Activated B cell treated with CpG ODN at 0.5 μM for 24 hours (primary cell): ENCODE measurements around the gene SSH2. TPM values are rescaled to one million over a fixed set of nuclear protein-coding genes. Genes with fewer than 3 reads are reported as not detected.

Source experiments
- ATAC-seq: fragments of 200-7000 bp; cut with Tn5 transposase; one replicate; pipeline ENCODE4 v1.10.0; 2021; ENCODE audit warnings: low read depth, mild to moderate bottlenecking, moderate library complexity
- CTCF ChIA-PET: fragments of 350-600 bp; sonication (Branson Sonifier 250); formaldehyde crosslinking; loops from one replicate; lab custom pipeline; 2021; ENCODE audit warnings: antibody characterized with exemption; lab: Charles Lee
- POLR2A ChIA-PET: fragments of 350-600 bp; sonication (Branson Sonifier 250); formaldehyde crosslinking; loops from one replicate; lab custom pipeline; 2021; ENCODE audit warnings: antibody characterized with exemption; lab: Charles Lee
- DNase-seq: peaks from one replicate; pipeline ENCODE4 v3.0.0; 2022
- H3K27ac Mint-ChIP-seq: one replicate; pipeline ENCODE4 v1.8.0; 2020; ENCODE audit warnings: mixed read lengths
- H3K27me3 Mint-ChIP-seq: one replicate; pipeline ENCODE4 v1.8.0; 2021; ENCODE audit warnings: mixed read lengths
- H3K36me3 Mint-ChIP-seq: one replicate; pipeline ENCODE4 v1.8.0; 2021; ENCODE audit warnings: low read depth, mixed read lengths
- H3K4me1 Mint-ChIP-seq: one replicate; pipeline ENCODE4 v1.8.0; 2021; ENCODE audit warnings: mixed read lengths
- H3K4me3 Mint-ChIP-seq: one replicate; pipeline ENCODE4 v1.8.0; 2020; ENCODE audit warnings: mild to moderate bottlenecking, mixed read lengths
- H3K9me3 Mint-ChIP-seq: one replicate; pipeline ENCODE4 v1.8.0; 2020; ENCODE audit warnings: mixed read lengths
- CTCF ChIP-seq: fragments of 200-600 bp; IDR thresholded peaks from one replicate; pipeline ENCODE4 v1.8.0; 2022; ENCODE audit warnings: antibody characterized with exemption, mild to moderate bottlenecking
- intact Hi-C: fragments of 100-400 bp; cut with micrococcal nuclease; formaldehyde crosslinking; loops from one replicate; pipeline ENCODE4 v1.15.1; 2024
- total RNA-seq: library from RNA; stranded (reverse); gene quantifications from 2 replicates; pipeline ENCODE4 v1.2.3, GENCODE V29; 2022

The SSH2 gene
- total RNA-seq, 1 donor from 2014 or later, result 95.7 TPM

DNA sequence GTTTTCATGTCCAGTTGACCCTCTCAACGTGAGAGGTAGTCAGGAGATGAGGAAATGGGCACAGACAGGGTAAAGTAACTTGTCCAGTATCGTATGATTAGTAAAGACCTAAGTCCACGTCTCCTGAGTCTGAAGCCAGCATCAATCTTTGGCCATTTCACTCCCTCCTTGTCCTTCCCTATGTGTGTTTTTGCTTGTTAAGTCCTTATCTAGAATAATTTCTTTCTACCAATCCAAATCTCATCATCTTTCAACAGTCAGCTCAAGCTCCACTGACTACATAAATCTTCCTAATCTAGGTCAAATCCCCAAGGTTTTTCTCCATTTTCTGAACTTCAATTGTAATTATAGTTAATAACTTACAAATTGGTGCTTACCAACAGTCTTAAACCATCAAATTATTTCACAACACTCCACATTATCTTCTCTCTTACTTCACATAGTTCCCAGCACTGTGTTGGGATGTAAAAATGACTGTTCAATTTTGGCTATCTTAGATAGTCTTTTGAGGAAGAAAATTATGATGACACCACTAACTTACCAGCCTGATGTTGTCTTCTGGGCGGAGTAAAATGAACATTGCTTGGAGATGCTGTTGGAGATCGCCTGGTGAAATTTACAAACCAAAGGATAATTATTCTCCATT lies 235.0 kb downstream of the SSH2 start:
- ChIA-PET POLR2A (no interaction called here), CTCF (no interaction called here)
- no peak for DNase-seq

DNA sequence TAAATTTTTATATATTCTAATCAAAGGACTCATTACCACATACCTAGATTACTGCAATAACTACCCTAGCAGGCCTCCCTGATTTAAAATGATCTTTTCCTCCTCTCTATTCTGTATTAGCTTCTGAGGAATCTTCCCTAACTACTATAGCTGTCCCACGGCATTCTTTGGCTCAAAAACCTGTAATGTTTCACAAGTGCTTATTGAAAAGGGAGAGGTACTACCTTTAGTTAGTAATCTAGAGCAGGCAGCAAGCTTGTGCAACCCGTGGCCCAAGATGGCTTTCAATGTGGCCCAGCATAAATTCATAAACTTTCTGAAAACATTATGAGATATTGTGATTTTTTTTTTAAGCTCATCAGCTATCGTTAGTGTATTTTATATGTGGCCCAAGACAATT lies 236.3 kb downstream of the SSH2 start:
- Mint-ChIP-seq H3K9me3 (no peaks in the 10 kb centered on the region), H3K27ac (peak overlapping the region; percentile 39), H3K4me3 (no peak overlapping the region), H3K36me3 (peaks cover 56% of the 10 kb centered on the region), H3K4me1 (peaks cover 14% of the 10 kb centered on the region), H3K27me3 (no peaks in the 10 kb centered on the region)
- DNase-seq (no peak), ATAC-seq (no peak)
- intact Hi-C loops, result no loop called here
- CTCF ChIA-PET, result interaction anchor here (2.3 kb wide), 1 partner anchor 11 kb away, joined by 6 read pairs; no protein-coding TSS in a partner anchor
- POLR2A ChIA-PET, result no interaction called here
- TF ChIP-seq CTCF, result no peak

More for the DNA sequence above, 235.0 kb downstream of the SSH2 start:
- Mint-ChIP-seq H3K4me3 (no peak overlapping the region), H3K4me1 (peaks cover 26% of the 10 kb centered on the region), H3K9me3 (no peaks in the 10 kb centered on the region), H3K27ac (peak overlapping the region; percentile 3), H3K27me3 (no peaks in the 10 kb centered on the region), H3K36me3 (peaks cover 63% of the 10 kb centered on the region)
- intact Hi-C loops, result no loop called here
- TF ChIP-seq CTCF, result no peak
- ATAC-seq, result no peak

GRCh38 chr17:29687596-29687995 lies 242.4 kb downstream of the SSH2 start:
- POLR2A ChIA-PET, result interaction anchor here (1.5 kb wide), 1 partner anchor 19 kb away, joined by 3 read pairs; no protein-coding TSS in a partner anchor
- H3K27me3 Mint-ChIP-seq, result no peaks in the 10 kb centered on the region
- DNase-seq (no peak), ATAC-seq (no peak)
- H3K4me3 Mint-ChIP-seq, result no peak overlapping the region
- CTCF ChIA-PET, result interaction anchor here (0.8 to 1.5 kb wide), 2 partner anchors 22 to 49 kb away, joined by 3 to 5 read pairs; no protein-coding TSS in a partner anchor
- H3K4me1 Mint-ChIP-seq, result peaks cover 21% of the 10 kb centered on the region
- no peaks in the 10 kb centered on the region for H3K9me3 Mint-ChIP-seq
- H3K36me3 Mint-ChIP-seq, result peaks cover 46% of the 10 kb centered on the region
- no peak overlapping the region for H3K27ac Mint-ChIP-seq
- no peak for TF ChIP-seq CTCF
- intact Hi-C loops, result no loop called here

GRCh38 chr17:29686993-29687590 lies 242.9 kb downstream of the SSH2 start:
- no peak for DNase-seq
- H3K9me3 Mint-ChIP-seq, result no peaks in the 10 kb centered on the region
- POLR2A ChIA-PET, result interaction anchor here (1.5 kb wide), 1 partner anchor 20 kb away, joined by 3 read pairs; no protein-coding TSS in a partner anchor
- peaks cover 47% of the 10 kb centered on the region for H3K36me3 Mint-ChIP-seq
- no peaks in the 10 kb centered on the region for H3K27me3 Mint-ChIP-seq
- peak overlapping the region; percentile 19 for H3K27ac Mint-ChIP-seq
- no peak for TF ChIP-seq CTCF
- intact Hi-C loops, result no loop called here
- CTCF ChIA-PET, result interaction anchor here (1.5 kb wide), 1 partner anchor 22 kb away, joined by 3 read pairs; no protein-coding TSS in a partner anchor
- no peak for ATAC-seq
- H3K4me1 Mint-ChIP-seq, result peaks cover 26% of the 10 kb centered on the region
- no peak overlapping the region for H3K4me3 Mint-ChIP-seq

GRCh38 chr17:29683481-29683880 lies 246.5 kb downstream of the SSH2 start:
- TF ChIP-seq CTCF, result no peak
- Mint-ChIP-seq H3K27me3 (no peaks in the 10 kb centered on the region), H3K9me3 (no peaks in the 10 kb centered on the region), H3K4me1 (peaks cover 21% of the 10 kb centered on the region), H3K36me3 (peaks cover 57% of the 10 kb centered on the region), H3K27ac (peak overlapping the region; percentile 61), H3K4me3 (no peak overlapping the region)
- no peak for ATAC-seq
- ChIA-PET POLR2A (interaction anchor here (0.6 to 4.0 kb wide), 6 partner anchors 19 to 755 kb away, joined by 3 to 33 read pairs (median 4); no protein-coding TSS in a partner anchor), CTCF (interaction anchor here (1.5 to 4.6 kb wide), 2 partner anchors 10 to 95 kb away, joined by 6 to 45 read pairs; no protein-coding TSS in a partner anchor)
- intact Hi-C loops, result loop anchor here (2.0 to 5.0 kb wide), 2 partner anchors 13 to 46 kb away; no protein-coding TSS in a partner anchor
- no peak for DNase-seq
